HCT116 (cell line): ENCODE data around the gene NDUFC2. TPM values are rescaled to one million over a fixed set of nuclear protein-coding genes. Genes with fewer than 3 reads are reported as not detected.

Source experiments
- ATAC-seq: fragments of 200-7000 bp; cut with Tn5 transposase; 2 replicates; pipeline ENCODE4 v1.9.1; 2020; ENCODE audit warnings: mild to moderate bottlenecking, moderate library complexity
- BruUV-seq: library from RNA; stranded (reverse); fragments of 400-500 nt; replicated peaks from 2 replicates; lab custom pipeline; 2021; lab: Mats Ljungman, UMichigan
- CTCF ChIA-PET: fragments of 300-600 bp; sonication (Branson Sonifier 250); formaldehyde crosslinking; loops from one replicate; lab custom pipeline; 2021; ENCODE audit warnings: antibody characterized with exemption; lab: Charles Lee
- POLR2A ChIA-PET: fragments of 300-600, 350-600 bp; sonication (Branson Sonifier 250); formaldehyde crosslinking; loops from one replicate; lab custom pipeline; 2021; ENCODE audit warnings: antibody characterized with exemption; lab: Charles Lee
- RAD21 ChIA-PET, 2 experiments: fragments of 300-600 bp; sonication (Branson Sonifier 250); formaldehyde crosslinking; loops; one replicate each; lab custom pipeline; 2023; ENCODE audit warnings: low total read pairs in 2 of 2; ENCODE audit not compliant: uncharacterized antibody in 2 of 2, unreplicated experiment in 2 of 2, low non-redundant PET in 1 of 2; lab: Charles Lee
- DNase-seq: peaks from one replicate; pipeline ENCODE4 v3.0.0-alpha.2; 2010; ENCODE audit warnings: low read depth, low spot score
- H2AFZ ChIP-seq: fragments of 200-600 bp; shearing (Covaris generic), sonication (generic); 2 replicates; pipeline ENCODE4 v1.6.1; 2017; ENCODE audit warnings: low read depth, mixed run types, mixed read lengths, antibody characterized with exemption, low read length; ENCODE audit not compliant: poor library complexity, severe bottlenecking
- H3K27ac ChIP-seq: 2 replicates; pipeline ENCODE4 v1.5.1; 2012; ENCODE audit warnings: low read depth, low read length
- H3K27me3 ChIP-seq: fragments of 200-600 bp; sonication (generic); 2 replicates; pipeline ENCODE4 v1.6.1; 2016; ENCODE audit warnings: mixed run types, low read length, mixed read lengths; ENCODE audit not compliant: insufficient read depth
- H3K36me3 ChIP-seq, 2 experiments: fragments of 200-500 bp in 1 of 2; fragments of 200-600 bp in 1 of 2; sonication (Bioruptor generic) in 1 of 2; sonication (generic) in 1 of 2; 2 replicates each; pipeline versions ENCODE4 v1.5.1 to v1.6.1; 2014 to 2016; ENCODE audit warnings: low read length in 2 of 2, inconsistent platforms in 1 of 2, mixed read lengths in 1 of 2, mixed run types in 1 of 2; ENCODE audit not compliant: insufficient read depth in 2 of 2, control insufficient read depth in 1 of 2
- H3K4me1 ChIP-seq, 2 experiments: fragments of 200-600 bp in 1 of 2; sonication (generic) in 1 of 2; 2 replicates each; pipeline versions ENCODE4 v1.5.1 to v1.6.1; 2012 to 2017; ENCODE audit warnings: low read length in 2 of 2, inconsistent platforms in 1 of 2, mild to moderate bottlenecking in 1 of 2, mixed read lengths in 1 of 2, mixed run types in 1 of 2, moderate library complexity in 1 of 2; ENCODE audit not compliant: insufficient read depth in 2 of 2, control insufficient read depth in 1 of 2
- H3K4me2 ChIP-seq: fragments of 200-600 bp; sonication (generic); 2 replicates; pipeline ENCODE4 v1.6.1; 2017; ENCODE audit warnings: mixed run types, low read length, mixed read lengths
- H3K4me3 ChIP-seq, 2 experiments: fragments of 200-600 bp in 1 of 2; sonication (generic) in 1 of 2; replicated peaks in 1 of 2; 2 replicates each; pipeline ENCODE4 v1.5.1; 2011 to 2016; ENCODE audit warnings: low read length in 2 of 2, control low read depth in 1 of 2, low read depth in 1 of 2, mild to moderate bottlenecking in 1 of 2, mixed read lengths in 1 of 2, mixed run types in 1 of 2
- H3K79me2 ChIP-seq: fragments of 200-600 bp; sonication (generic); 2 replicates; pipeline ENCODE4 v1.6.1; 2017; ENCODE audit warnings: mild to moderate bottlenecking, mixed run types, low read length, moderate library complexity, mixed read lengths; ENCODE audit not compliant: insufficient read depth
- H3K9ac ChIP-seq: fragments of 200-600 bp; sonication (generic); 2 replicates; pipeline ENCODE4 v1.6.1; 2016; ENCODE audit warnings: low read length, mixed read lengths
- H3K9me2 ChIP-seq: fragments of 200-600 bp; sonication (generic), shearing (Covaris generic); 2 replicates; pipeline ENCODE4 v1.6.1; 2017; ENCODE audit warnings: mixed run types, mild to moderate bottlenecking, moderate library complexity; ENCODE audit not compliant: insufficient read depth
- H3K9me3 ChIP-seq, 2 experiments: fragments of 200-500 bp in 1 of 2; fragments of 200-600 bp in 1 of 2; sonication (Bioruptor generic) in 1 of 2; sonication (generic) in 1 of 2; 2 replicates each; pipeline ENCODE4 v1.6.1; 2014 to 2017; ENCODE audit warnings: low read length in 2 of 2, mixed read lengths in 2 of 2, inconsistent platforms in 1 of 2, low read depth in 1 of 2, mild to moderate bottlenecking in 1 of 2, mixed run types in 1 of 2, moderate library complexity in 1 of 2; ENCODE audit not compliant: control insufficient read depth in 1 of 2, insufficient read depth in 1 of 2
- H4K20me1 ChIP-seq: fragments of 200-600 bp; sonication (generic), shearing (Covaris generic); 2 replicates; pipeline ENCODE4 v1.6.1; 2017; ENCODE audit warnings: mixed run types, mild to moderate bottlenecking, moderate library complexity; ENCODE audit not compliant: insufficient read depth
- CEBPB ChIP-seq: IDR thresholded peaks from 2 replicates; pipeline ENCODE4 v1.6.1; 2012; ENCODE audit warnings: low read depth
- EGR1 ChIP-seq: IDR thresholded peaks from 2 replicates; pipeline ENCODE4 v1.6.1; 2012; ENCODE audit warnings: low read depth
- ELF1 ChIP-seq: IDR thresholded peaks from 2 replicates; pipeline ENCODE4 v1.6.1; 2012; ENCODE audit warnings: low read depth, borderline replicate concordance
- SP1 ChIP-seq: IDR thresholded peaks from 2 replicates; pipeline ENCODE4 v1.6.1; 2012; ENCODE audit warnings: low read depth
- SRF ChIP-seq: IDR thresholded peaks from 2 replicates; pipeline ENCODE4 v1.6.1; 2012; ENCODE audit warnings: low read depth
- ZFX ChIP-seq: fragments of 450-650 bp; IDR thresholded peaks from 2 replicates; pipeline ENCODE4 v1.6.1; 2017
- ZNF274 ChIP-seq: fragments of 200-500 bp; sonication (Bioruptor generic); IDR thresholded peaks from 2 replicates; pipeline ENCODE4 v1.6.1; 2014; ENCODE audit warnings: mild to moderate bottlenecking, low read depth, low read length, inconsistent platforms
- intact Hi-C: fragments of 100-400 bp; cut with micrococcal nuclease; formaldehyde crosslinking; loops from 2 replicates; pipeline ENCODE4 v1.10.0; 2022
- total RNA-seq: library from RNA; stranded (reverse); gene quantifications from one replicate; pipeline ENCODE4 v1.2.1, GENCODE V29; 2021; ENCODE audit not compliant: unreplicated experiment
- TF ChIP-seq, protein P1 (sequence below): IDR thresholded peaks from 2 replicates; pipeline ENCODE4 v1.6.1; 2012; ENCODE audit warnings: low read depth
- TF ChIP-seq, protein P2 (sequence below): IDR thresholded peaks from 2 replicates; pipeline ENCODE4 v1.6.1; 2012
- TF ChIP-seq, protein P3 (sequence below): IDR thresholded peaks from 2 replicates; pipeline ENCODE4 v1.6.1; 2012

NDUFC2 gene
- total RNA-seq, 1 experiment from 2014 or later = 225 TPM

DNA sequence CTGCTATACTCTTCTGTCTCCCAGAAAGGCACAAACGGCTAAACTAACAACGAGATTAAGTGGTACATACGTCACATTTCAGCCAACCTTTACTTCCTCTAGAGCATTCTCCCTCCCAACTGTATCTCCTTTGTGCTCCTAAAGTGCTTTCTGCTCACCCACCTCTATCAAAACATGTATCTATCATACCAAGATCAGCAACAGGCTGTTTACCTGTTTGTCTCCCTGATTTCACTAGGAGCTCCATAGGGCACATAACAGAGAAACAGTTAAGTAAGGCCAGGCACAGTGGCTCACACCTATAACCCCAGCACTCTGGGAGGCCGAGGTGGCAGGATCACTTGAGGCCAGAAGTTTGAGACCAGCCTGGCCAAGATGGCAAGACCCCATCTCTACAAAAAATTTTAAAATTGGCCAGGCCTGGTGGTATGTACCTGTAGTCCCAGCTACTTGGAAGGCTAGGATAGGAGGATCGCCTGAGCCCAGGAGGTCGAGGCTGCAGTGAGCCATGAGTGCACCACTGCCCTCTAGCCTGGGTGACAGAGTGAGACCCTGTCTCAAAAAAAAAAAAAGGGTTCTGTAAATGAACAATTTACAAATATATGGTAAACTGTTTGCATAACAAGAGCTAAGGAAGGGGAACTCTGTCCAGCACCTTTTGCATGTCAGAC is 2.8 kb downstream of the NDUFC2 start:
- POLR2A ChIA-PET = interaction anchor here (1.2 kb wide), 1 partner anchor 56 kb away, joined by 3 read pairs; no protein-coding TSS in a partner anchor
- intact Hi-C loops = no loop called here
- no peak overlapping the region for H3K4me2 ChIP-seq
- RAD21 ChIA-PET = no interaction called here
- no peaks in the 10 kb centered on the region for H3K9me3 ChIP-seq
- H3K27me3 ChIP-seq = no peaks in the 10 kb centered on the region
- no peaks in the 10 kb centered on the region for H4K20me1 ChIP-seq
- H3K27ac ChIP-seq = no peak overlapping the region
- CTCF ChIA-PET = no interaction called here
- TF ChIP-seq ZNF274 (no peak), ELF1 (no peak), ZFX (no peak), SP1 (no peak), CEBPB (no peak), SRF (no peak), EGR1 (no peak)
- TF ChIP-seq, protein P1, sequence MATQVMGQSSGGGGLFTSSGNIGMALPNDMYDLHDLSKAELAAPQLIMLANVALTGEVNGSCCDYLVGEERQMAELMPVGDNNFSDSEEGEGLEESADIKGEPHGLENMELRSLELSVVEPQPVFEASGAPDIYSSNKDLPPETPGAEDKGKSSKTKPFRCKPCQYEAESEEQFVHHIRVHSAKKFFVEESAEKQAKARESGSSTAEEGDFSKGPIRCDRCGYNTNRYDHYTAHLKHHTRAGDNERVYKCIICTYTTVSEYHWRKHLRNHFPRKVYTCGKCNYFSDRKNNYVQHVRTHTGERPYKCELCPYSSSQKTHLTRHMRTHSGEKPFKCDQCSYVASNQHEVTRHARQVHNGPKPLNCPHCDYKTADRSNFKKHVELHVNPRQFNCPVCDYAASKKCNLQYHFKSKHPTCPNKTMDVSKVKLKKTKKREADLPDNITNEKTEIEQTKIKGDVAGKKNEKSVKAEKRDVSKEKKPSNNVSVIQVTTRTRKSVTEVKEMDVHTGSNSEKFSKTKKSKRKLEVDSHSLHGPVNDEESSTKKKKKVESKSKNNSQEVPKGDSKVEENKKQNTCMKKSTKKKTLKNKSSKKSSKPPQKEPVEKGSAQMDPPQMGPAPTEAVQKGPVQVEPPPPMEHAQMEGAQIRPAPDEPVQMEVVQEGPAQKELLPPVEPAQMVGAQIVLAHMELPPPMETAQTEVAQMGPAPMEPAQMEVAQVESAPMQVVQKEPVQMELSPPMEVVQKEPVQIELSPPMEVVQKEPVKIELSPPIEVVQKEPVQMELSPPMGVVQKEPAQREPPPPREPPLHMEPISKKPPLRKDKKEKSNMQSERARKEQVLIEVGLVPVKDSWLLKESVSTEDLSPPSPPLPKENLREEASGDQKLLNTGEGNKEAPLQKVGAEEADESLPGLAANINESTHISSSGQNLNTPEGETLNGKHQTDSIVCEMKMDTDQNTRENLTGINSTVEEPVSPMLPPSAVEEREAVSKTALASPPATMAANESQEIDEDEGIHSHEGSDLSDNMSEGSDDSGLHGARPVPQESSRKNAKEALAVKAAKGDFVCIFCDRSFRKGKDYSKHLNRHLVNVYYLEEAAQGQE = no peak
- TF ChIP-seq, protein P2, sequence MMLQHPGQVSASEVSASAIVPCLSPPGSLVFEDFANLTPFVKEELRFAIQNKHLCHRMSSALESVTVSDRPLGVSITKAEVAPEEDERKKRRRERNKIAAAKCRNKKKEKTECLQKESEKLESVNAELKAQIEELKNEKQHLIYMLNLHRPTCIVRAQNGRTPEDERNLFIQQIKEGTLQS = no peak
- TF ChIP-seq, protein P3, sequence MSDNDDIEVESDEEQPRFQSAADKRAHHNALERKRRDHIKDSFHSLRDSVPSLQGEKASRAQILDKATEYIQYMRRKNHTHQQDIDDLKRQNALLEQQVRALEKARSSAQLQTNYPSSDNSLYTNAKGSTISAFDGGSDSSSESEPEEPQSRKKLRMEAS = no peak
- peaks cover 77% of the 10 kb centered on the region for H3K79me2 ChIP-seq
- peaks cover 0 to 17% of the 10 kb centered on the region in 2 experiments; a peak in 3 of 4 replicates for H3K4me1 ChIP-seq
- no TSS peak for BruUV-seq
- H3K9me2 ChIP-seq = no peaks in the 10 kb centered on the region
- H3K4me3 ChIP-seq = no peak overlapping the region
- no peak overlapping the region for H3K9ac ChIP-seq
- DNase-seq (no peak), ATAC-seq (no peak)
- H2AFZ ChIP-seq = no peak overlapping the region
- H3K36me3 ChIP-seq = peaks cover 5 to 6% of the 10 kb centered on the region in 2 experiments; a peak in 3 of 4 replicates
